ENCODE results near the gene PAPPA.

GRCh38 chr9:116378873-116379272 is 225.3 kb downstream of the PAPPA start:
- TF ChIP-seq CTCF (IDR thresholded peaks at IDR 0.05) (no peak), POLR2A (IDR thresholded peaks at IDR 0.05) (no peak)
